SK-N-MC (cell line): ENCODE results near the gene SNF8.

Experiments used
- EZH2 ChIP-seq: fragments of 200-600 bp; sonication (generic); IDR thresholded peaks from one replicate; pipeline ENCODE4 v1.6.1; 2017; ENCODE audit warnings: antibody characterized with exemption
- POLR2AphosphoS5 ChIP-seq: IDR thresholded peaks from 2 replicates; pipeline ENCODE4 v1.6.1; 2012; ENCODE audit warnings: mild to moderate bottlenecking, low read depth, low read length, borderline replicate concordance

DNA sequence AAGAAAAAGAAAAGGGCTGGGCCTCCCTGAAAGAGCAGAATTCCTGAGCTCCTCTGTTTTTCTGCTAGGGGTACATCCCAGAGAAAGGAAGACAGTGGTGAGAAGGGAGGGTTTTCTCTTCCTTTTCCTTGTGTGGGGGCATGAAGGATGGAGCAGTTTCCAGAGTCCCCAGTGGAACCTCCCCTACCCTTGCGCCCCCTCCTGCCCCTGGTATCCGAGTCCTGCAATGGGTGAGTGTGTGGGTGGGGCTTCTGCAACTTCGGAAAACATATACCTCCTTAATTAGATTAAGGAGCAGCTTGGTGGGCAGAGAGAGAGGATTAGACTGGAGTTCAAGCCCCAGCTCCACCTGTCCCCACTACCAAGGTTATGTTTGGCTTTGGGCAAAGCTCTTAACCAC is 29.2 kb upstream of the SNF8 start:
- TF ChIP-seq POLR2AphosphoS5 (no peak), EZH2 (no peak)
